Myocyte (in vitro differentiated cells): ENCODE data around the gene CCDC122. TPM values are rescaled to one million over a fixed set of nuclear protein-coding genes. Genes with fewer than 3 reads are reported as not detected.

Experiments
- DNase-seq: peaks from one replicate; pipeline ENCODE4 v3.0.0-alpha.2; 2012; ENCODE audit warnings: low read depth
- total RNA-seq: library from RNA; depleted of rRNA; stranded (reverse); fragments of >200 nt; gene quantifications from 2 replicates; pipeline ENCODE4 v1.2.3, GENCODE V29; 2014

The CCDC122 gene
- total RNA-seq, 1 donor from 2014 or later: 5.2 TPM

- DNase-seq: peak; percentile 80
Observed at GRCh38 chr13:43804461-43805070, 75.0 kb downstream of the CCDC122 start.

DNA sequence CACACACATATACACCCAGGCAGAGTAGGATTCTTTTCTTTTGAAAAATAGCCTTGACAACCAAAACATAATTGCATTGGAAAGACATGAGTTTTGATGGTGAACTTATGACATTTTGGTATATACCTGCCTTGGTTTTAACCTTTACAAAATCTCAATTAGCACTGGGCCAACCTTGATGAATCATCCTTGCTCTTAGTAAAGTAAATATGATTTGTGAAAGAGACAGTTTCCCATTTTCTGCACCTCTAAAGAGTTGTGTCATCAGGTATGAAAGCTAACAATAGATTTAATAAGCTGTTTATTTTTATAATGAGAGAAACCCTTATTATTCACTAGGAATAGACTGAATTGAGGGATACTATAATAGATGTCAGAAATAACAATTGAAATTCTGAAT lies 77.0 kb downstream of the CCDC122 start:
- DNase-seq: no peak

GRCh38 chr13:43800828-43801227 lies 78.7 kb downstream of the CCDC122 start:
- no peak for DNase-seq

DNA sequence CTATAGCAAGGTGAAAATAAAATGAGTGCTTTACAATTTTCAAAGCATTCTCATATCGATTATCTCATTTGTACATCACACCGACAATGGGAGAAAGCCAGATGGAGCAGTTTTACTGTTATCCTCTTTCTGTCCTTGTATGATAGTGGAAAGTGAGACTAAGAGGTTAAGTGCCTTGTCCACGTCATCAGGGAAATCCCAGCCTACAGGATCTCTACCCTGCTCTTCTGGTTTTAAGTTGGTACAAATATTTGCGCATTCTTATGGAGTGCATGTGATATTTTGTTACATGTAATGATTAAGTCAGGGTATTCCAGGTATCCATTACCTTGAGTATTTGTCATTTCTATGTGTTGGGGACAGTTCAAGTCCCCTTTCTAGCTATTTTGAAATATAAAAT lies 80.3 kb downstream of the CCDC122 start:
- no peak for DNase-seq

GRCh38 chr13:43797869-43798268 lies 81.7 kb downstream of the CCDC122 start:
- DNase-seq: no peak

DNA sequence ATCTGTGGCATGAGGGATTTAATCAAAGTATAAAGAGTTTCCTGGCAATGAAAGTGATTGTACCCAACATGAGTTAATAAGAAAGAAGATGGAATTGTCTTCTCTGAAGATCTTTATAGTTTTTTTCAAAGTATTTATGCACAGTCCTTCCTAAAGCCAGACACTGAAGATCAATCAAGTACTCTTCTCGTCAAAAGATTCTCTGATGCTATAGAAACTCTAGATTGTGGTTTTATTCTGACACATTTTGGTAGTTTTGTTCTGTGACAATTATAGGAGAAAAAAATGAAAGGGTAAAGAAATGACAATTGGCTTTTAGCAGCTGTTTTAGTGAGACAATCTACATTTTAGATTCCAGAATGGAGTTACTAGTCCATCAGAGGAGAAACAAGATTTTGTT lies 82.4 kb downstream of the CCDC122 start:
- no peak for DNase-seq

- no peak for DNase-seq
Observed at GRCh38 chr13:43794416-43794815, 85.1 kb downstream of the CCDC122 start.

DNA sequence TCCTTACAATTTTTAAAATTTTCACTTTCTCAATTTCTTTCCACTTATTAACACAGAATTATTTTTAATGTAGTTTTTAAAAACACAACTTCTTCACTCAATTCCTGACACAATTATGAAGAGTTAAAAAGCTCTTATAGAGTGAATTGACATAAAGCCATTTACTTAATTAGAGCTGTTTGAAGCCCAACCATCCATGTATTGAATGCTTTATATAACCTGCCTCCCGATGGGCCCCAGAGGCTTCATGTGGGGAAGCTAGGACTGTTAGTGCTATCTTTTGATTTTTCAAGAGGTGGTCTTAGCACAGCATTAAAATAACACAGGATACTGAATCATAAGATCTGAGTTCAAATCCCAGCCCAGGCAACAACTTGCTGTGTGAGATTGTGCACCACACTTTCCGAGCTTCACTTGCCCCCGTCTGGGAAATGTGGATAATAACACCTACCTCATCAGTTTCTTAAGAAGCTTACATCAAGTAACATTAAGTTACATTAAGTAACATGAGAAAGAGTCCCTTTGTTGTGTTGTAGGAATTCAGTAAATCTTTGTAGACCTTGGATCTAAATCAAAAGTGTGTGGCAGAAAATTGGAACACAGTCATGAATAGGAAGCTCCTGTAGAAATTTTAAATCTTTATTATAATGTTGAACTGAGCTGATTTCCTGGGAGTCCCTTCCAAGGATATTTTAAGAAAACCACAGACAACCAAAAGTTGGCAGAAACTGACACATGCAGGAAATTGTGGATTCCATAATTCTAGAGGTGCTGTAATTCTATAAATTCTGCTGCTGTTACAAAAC lies 87.3 kb downstream of the CCDC122 start:
- peak; percentile 18 for DNase-seq

GRCh38 chr13:43787997-43788396 lies 91.5 kb downstream of the CCDC122 start:
- peak; percentile 52 for DNase-seq

DNA sequence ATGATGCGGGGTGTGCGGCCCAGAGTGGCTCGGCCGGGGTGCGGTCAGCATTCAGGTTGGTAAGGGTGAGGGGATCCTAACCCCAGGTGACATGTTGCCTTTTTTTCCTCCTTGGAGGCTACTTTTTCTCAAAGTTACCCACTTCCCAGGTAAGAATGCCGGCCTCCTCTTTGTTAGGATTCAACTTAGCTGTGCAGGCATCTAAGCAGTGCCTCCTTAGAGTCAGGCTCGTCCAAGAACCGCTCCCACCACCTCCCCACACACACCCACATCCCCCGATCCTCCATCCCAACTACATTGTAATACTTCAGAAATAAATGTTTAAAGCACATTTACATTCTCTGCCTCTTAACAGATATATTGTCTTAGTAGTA lies 92.0 kb downstream of the CCDC122 start:
- no peak for DNase-seq

- peak; percentile 89 for DNase-seq
Observed at GRCh38 chr13:43786766-43787517, 92.6 kb downstream of the CCDC122 start, which contains the start of gene ENOX1. ENOX1 (minus strand) TSS chr13:43786972.

GRCh38 chr13:43786472-43786765 lies 93.1 kb downstream of the CCDC122 start:
- DNase-seq: no peak

Other genes with a start within 250 kb of the CCDC122 start
- 5.3 and 5.8 TPM in 2 replicates for gene ENOX1, start 92.8 kb downstream of the CCDC122 start, total RNA-seq
- gene LACC1, start 164 bp upstream of the CCDC122 start, total RNA-seq: 4.8 and 8.8 TPM in 2 replicates